ENCODE measurements around the gene SPON1.
"Not testable (repeated sequence)": the region's sequence is repeated elsewhere in the genome, so short reads cannot be mapped to it uniquely, and the experiment has no call there.

SPON1 gene

DNA sequence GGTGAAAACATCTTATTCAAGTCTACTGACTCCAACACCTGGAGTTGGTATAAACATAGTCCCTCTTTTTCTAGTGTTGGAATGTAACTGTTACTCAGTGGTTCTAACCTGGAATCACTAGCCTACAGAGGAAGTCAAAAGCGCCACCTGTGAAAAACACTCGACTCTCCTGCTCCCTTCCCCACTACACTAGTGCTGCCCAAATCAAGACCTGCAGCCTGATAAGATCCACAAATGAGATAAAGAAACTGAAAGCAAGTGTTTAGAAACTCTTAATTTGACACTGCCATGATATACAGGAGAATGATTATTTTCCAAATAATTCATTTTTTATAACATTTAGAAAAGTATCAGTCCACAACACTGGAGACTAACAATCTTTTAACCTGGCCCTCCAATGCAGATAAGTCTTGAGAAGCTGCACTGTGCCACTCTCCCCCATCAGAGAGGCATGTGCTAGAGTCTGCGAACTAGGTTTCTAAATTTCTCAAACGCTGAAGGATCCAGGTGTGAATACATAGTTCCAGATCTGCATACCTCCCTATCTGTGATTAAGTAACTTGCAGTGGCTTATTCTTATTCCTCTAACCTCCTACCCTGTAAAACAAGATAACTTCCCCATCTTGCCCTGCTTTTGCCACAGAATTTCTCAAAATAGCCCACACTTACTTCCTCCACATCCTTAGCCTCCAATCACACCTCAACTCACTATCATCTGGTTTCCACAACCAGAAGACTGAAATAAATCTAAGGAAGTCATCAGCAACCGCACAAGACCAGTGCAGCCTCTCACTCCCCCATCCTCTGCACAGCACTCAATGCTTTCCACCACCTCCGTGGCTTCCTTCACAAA, 308.4 kb downstream of the SPON1 start:
- DNase-seq (ENCODE audit: low read depth), result no peak

DNA sequence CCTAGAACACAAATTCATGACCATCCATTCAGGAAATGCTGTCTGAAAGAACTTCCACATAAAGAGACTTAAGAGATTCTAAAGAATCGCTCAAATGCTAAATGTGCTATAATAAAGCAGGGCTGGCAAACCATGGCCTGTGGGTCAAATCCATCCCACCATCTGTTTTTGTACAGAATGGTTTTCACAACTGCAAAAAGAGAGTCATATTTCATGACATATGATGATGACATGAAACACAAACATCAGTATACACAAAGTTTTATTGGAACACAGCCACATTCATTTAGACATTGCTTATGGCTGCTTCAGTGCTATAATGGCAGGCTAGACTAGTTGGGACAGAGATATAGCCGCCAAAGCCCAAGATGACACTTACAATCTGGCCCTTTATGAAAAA, 311.4 kb downstream of the SPON1 start:
- DNase-seq (ENCODE audit: low read depth), result no peak

DNA sequence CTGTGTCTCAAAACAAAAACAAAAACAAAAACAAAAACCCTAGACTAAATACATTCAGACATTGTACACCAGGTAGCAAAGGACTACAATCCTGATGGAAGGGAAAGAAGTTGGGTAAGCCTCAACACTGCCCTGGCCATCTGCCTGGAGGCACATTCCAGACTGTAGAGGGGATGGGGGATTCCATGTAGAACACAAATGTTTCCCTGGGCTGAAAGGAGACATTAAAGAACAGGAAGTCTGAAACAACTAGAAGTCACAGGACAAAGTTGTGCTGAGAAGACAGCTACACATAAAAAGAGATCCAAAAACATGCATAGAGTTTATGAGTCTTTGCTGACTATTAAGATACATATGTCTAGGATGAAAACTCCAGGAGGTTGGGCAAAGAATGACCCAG, 312.6 kb downstream of the SPON1 start:
- no peak for DNase-seq (ENCODE audit: low read depth)

DNA sequence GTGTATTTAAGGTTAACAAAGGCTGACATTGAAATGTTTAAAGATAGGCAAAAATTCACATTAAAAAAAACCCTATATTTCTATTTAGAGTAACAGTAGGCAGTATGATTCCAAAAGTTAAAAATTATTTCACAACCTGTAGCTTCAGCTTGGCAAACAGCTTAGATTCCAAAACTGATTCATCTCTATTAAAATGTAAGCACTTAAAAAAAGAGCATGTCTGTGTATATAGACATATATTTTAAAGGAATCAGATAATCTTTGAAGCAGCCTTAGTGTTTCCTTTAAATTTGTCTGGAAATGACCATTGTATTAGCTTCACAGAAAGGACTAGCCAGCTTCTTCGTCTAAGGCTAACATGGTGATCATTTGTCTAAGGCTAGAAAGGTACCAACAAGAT, 316.3 kb downstream of the SPON1 start:
- not testable (repeated sequence) for DNase-seq (ENCODE audit: low read depth)

DNA sequence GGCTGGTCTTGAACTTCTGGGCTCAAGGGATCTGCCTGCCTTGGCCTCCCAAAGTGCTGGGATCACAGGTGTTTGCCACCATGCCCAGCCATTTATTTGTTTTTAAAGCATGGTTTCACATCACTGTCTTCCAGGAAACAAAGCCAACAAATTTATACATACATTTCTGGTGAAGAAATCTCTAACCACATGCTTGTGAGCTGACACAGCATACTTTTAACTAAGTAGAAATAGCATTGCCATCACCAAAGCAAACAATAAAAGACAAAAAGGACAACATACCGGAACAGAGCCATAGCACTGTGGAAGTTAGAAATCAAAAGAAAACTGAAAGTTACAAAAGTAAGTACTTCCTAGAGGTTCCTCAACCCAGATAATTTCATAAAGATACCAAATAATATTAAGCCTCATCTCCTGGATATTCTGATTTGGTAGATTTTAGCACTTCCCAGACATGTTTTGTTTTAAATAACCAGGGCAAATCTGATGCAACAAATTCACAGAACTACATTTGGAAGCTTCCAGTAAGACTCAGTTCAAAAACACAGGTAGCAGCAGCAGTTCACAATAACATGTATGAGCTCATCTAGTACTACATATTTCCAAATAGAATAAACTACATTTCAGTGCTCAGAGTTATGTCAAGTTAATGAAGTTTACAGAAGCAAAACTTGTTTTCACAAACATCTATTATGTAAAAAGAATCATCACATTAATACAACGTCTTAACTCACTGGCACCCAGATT, 325.8 kb downstream of the SPON1 start:
- no peak for DNase-seq (ENCODE audit: low read depth)

DNA sequence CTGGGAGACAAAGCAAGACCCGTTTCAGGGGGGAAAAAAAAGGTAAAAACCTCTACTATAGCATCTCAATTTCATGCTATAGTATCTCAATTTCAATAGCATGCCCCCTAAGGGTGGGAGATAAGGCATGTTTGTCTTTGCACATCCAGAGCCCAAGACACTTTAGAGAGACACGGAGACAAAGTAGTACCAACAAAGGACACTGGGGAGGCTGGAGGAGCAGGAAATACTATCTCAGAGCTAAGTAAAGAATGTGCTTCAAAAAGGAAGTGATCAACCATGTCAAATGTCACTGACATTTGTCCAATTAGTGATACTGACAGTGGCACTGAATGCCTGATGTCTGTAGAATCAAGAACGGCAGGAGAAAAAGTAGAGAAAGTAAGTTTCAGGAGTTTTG, 327.9 kb downstream of the SPON1 start:
- no peak for DNase-seq (ENCODE audit: low read depth)

DNA sequence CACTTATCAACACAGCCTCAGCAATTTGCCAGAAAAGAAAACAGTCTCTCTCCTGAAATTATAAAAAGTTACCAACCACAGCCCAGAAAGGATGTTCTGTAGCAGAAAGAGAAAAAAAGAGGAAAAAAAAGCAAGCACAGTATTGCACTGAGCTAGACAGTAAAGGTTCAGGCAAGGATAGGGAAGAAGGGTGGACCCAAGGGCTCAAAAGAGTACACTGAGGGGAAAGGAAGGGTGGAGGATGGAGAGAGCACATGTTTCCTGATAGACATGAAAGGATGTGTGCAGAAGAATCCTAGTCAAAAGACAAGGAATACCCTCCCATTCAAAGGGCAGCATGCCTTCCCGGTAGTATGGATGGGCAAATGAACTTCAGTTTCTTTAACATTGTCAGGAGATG, 337.4 kb downstream of the SPON1 start:
- no peak for DNase-seq (ENCODE audit: low read depth)

DNA sequence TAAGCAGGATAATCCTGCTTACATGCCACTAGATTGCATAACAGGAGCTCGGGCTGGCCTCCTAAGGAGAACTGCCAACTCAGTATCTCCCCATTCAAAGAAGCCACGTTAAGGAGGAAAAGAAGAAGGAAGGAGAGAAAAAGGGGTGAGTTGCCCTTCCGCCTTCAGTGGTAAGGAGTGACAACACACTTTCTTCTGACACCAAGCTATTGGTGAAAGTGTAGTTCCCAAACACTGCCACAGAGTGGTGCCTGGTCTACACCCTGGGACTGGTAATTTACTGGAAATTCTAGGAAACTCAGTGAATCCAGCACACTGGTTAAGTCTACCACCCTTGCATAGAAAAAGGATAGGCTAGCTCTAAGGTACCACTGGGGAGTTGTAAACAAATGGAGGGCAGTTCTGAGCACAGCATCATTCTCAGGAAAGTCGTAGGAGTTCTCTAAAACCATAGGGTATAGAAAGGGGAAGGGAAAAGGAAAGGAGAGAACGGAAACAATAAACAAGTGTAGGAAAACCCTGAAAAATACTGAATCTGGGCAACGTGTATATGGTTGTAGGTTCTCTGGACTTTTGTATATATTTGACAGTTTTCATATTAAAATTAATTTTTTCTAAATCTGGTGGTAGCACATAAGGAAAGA, 338.3 kb downstream of the SPON1 start:
- DNase-seq (ENCODE audit: low read depth), result no peak

DNA sequence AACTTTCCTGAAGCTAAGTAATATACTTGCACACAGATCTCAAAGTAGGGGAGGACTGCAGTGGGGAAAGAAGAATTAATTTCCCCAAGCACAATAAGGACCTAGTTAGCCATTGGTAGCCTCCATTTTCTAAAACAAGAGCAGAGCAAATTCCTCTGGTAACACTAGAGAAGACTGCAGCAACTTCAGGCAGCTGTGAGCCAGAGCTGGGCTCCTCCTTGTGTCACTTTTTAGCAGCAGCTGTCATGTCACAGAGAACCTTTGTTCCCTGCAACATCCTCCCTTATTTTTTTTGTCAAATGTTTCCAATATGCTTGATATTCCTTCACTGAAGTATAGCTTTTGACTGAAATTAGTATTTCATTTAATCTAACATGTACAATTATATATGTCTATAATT, 342.1 kb downstream of the SPON1 start:
- no peak for DNase-seq (ENCODE audit: low read depth)

DNA sequence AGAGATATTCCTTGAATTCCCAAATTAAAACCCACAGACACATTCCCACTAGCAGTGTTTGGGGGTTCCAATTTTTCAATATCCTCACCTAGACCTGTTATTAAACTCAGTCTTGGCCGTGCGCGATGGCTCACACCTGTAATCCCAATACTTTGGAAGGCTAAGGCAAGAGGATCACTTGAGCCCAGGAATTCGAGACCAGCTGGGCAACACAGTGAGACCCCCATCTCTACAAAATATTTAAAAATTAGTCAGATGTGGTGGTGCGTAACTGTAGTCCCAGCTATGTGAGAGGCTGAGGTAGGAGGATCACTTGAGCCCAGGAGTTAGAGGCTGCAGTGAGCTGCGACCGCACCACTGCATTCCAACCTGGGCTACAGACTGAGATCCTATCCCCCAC, 343.1 kb downstream of the SPON1 start:
- no peak for DNase-seq (ENCODE audit: low read depth)

DNA sequence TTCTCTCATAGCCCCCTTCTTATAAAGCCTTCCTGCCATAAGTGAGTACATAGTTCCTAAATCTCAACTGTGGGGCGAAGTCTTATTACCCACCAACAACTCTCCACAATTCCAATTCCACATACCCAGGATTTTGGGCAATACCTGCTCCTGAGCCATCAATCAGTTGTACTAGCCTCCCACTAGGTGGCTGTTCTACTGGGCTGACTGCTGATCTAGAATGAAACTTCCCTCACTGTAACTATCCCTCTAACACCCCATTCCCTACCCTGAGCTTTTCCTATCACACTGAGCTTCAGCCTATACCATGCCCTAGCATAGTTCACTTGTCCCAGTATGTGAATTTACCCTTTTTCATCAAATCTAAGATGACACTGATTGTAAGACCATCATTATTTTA, 344.0 kb downstream of the SPON1 start:
- DNase-seq (ENCODE audit: low read depth), result no peak

DNA sequence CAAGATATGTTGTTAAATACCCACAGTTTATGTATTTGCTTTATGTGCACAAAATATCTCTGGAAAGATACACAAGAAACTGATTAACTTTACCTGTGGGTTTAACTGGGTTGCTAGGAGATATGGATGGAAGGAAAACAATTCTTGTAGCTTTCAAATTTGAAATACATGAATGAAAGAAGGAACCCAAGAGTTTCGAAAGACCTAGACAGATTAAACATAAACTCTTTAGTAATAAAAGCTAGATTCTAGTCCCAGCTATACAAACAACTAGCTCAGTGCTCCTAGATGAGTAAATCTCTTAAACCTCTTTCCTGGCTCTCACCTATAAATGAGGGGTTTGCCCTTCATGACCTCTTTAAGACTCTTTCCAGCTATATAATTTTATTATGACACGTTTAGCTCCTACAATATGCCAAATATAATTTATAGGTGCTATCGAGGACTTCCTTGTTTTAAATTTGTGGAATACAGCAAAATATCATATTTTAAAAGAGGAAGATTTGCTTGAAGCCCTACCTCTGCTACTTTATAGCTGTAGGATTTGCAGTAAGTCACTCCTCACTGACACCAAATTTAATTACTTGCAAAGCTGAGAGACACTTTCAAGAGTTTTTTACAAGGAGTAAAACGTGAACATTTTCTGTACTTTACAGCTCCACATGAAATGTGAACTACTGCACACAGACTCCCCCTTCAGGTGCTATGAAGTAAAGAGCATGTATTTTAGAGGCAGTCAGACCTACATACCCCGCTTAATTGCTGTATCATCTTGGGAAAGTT, 345.8 kb downstream of the SPON1 start:
- no peak for DNase-seq (ENCODE audit: low read depth)

DNA sequence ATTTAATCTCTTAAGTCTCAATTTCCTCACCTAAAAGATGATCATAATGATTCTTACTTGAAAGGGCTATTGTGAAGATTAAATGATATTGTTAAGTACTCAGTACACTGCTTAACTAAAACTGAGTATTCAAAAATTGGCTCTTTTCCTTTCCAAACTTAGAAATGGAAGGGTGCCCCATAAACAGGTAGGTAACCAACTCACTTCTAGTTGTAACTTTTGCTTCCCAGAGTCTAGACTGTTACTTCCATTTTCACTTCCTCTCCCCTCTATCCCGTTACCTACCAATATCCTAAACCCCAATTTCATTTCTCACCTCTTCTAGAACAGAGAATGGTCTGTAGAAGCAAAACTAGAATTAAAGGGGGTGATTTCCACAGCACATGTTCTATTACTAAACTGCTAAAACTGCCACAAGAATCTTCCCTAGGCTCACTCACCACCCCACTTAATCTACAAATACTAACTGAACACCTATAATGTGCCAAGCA, 346.4 kb downstream of the SPON1 start:
- DNase-seq (ENCODE audit: low read depth), result no peak

DNA sequence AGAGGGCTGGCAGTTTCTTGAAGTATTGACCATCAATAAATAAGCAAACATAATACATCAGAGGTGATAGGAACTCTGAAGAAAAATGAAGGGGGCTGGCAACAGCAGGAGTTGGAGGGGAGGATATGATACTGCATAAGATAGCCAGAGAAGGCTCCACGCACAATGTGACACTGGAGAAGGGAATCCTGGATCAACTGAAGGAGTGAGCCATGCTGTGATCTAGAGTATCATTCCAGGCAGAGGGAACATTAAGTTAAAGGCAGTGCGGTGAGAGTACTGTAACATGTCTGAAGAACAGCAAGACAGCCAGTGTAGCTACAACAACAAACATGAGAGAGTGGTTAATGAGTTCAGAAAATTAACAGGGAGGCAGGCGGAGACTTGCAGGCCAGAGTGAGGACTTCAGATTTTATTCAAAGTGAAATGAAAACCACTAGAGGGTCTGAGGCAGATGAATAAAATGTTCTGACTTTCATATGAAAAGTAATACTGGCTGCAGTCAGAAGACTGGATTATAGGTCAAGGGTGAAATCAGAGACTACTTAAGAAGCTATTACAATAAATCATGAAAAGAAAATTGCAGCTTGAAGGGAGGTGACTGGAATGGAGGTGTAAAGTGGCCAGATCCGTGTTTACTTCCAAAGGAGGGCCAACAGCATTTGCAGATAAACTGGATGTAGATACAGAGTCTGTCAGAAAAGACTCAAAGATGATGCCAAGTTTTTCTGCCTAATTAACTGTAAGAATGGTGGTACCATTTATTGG, 347.1 kb downstream of the SPON1 start:
- no peak for DNase-seq (ENCODE audit: low read depth)

DNA sequence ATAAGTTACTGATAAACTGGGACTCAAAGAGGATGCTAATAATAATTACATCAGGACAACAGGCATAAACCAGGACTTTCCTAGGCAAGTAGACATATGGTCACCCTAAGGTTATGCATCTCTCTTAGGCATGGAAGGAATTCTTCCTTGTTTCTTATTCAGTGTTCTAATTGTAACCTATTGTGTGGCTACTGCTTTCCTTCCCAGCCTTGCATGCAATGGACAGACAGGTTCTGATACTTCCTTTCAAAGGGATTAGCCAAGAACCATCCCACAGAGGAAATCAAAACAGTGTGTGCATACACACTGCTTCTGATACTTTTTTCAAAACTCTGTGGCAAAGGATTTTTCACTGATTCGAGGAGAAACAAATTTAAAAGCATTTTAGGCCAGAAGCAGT, 348.2 kb downstream of the SPON1 start:
- no peak for DNase-seq (ENCODE audit: low read depth)

DNA sequence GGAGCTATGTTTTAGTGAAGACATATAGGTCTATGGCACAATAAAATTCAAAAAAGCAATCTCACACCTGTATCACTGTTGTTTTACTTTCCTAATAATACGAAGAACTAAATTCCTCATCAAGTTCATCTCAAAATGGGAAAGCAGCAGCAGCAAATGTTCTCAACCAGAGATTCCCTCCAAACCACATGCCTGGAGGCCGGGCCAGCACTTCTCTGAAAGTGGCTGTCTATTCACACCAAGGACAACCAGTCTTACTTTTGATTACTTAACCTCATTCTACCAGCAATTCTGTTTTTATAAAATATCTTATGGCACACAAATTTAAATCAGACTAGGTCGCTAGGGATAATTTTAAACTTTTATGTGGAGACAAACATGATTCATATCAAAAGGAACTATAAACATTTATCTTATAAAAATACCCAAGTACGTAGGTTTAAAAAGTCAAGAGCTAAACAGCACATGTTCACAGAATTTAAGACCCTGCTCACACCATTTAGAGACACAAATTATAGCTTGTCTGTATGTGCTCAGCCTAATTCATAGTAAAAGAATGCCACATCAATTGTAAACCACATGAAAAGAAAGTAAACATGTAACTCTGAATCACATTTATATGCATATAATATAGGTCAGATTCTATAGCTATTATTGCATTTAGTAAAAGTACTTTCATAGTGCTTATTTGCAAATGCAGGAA, 350.4 kb downstream of the SPON1 start:
- no peak for DNase-seq (ENCODE audit: low read depth)

DNA sequence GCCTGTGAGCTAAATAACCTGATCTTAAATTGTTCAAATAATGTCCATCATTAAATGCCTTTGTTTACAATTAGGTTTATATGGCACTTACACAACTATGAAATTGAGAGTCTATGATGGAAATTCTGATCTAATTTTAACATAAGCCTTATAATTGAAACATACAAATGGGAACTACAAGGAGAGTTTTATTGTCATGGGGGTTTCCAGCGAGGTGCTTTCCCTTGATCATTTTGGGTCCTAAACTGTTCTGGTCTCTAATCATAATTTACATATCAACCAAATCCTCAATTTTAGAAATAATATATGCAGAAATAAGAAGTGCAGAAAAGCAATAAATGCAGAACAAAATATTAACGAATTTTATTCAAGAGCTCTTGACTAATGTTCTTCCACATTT, 351.6 kb downstream of the SPON1 start:
- DNase-seq (ENCODE audit: low read depth), result no peak

DNA sequence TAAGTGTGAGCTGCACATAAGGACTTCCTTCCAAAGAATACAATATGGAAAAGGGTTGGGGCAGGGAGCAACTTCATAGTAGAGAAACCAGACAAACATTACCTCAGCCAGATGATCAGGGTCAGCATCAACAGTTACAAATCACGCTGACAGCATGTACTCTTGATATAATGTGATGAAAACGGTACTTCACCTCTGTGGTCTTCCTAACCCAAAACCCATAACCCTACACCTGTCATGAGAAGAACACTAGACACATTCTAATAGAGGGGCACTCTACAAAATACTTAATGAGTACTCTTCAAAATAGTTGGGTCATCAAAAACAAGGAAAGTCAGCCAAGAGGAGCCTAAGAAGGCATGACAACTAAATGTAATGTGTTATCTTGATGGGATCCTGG, 352.6 kb downstream of the SPON1 start:
- DNase-seq (ENCODE audit: low read depth), result no peak

Data from stimulated activated CD8-positive, alpha-beta memory T cell treated with anti-CD3 and anti-CD28 coated beads, Interleukin-15, amount 100 ng/mL, for 24 hours (primary cell).